H1 (cell line): ENCODE measurements around the gene AP4B1. TPM values are rescaled to one million over a fixed set of nuclear protein-coding genes. Genes with fewer than 3 reads are reported as not detected.

Experiments
- CTCF ChIA-PET: fragments of 300-600 bp; sonication (Branson Sonifier 250); formaldehyde crosslinking; loops from one replicate; lab custom pipeline; 2021; ENCODE audit not compliant: partially characterized antibody; lab: Charles Lee
- POLR2A ChIA-PET: fragments of 300-600 bp; sonication (Branson Sonifier 250); formaldehyde crosslinking; loops from one replicate; lab custom pipeline; 2021; ENCODE audit warnings: inconsistent platforms; ENCODE audit not compliant: partially characterized antibody; lab: Charles Lee
- DNase-seq, 2 experiments: peaks; one replicate each; pipeline versions ENCODE4 v3.0.0 to v3.0.0-alpha.2; 2010 to 2022; ENCODE audit warnings: low spot score in 2 of 2, low read depth in 1 of 2, mixed read lengths in 1 of 2
- FAIRE-seq: peaks from 2 replicates; lab custom pipeline; 2011; peaks lifted over from hg19 to GRCh38; lab: Jason Lieb, UNC
- H2AFZ ChIP-seq: 2 replicates; pipeline ENCODE4 v1.8.1; 2012; ENCODE audit warnings: low read length, inconsistent platforms
- H2AK5ac ChIP-seq: 2 replicates; pipeline ENCODE4 v1.6.1; 2013; ENCODE audit warnings: low read depth, low read length
- H2BK120ac ChIP-seq: replicated peaks from 2 replicates; pipeline ENCODE3; 2013; ENCODE audit warnings: low read depth, low read length, inconsistent platforms
- H2BK12ac ChIP-seq: 2 replicates; pipeline ENCODE4 v1.6.1; 2013; ENCODE audit warnings: low read depth, low read length
- H2BK15ac ChIP-seq: 2 replicates; pipeline ENCODE4 v1.6.1; 2013; ENCODE audit warnings: low read length
- H2BK20ac ChIP-seq: 2 replicates; pipeline ENCODE4 v1.6.1; 2013; ENCODE audit warnings: low read length
- H2BK5ac ChIP-seq: 2 replicates; pipeline ENCODE4 v1.6.1; 2013; ENCODE audit warnings: low read depth, low read length
- H3K14ac ChIP-seq: 2 replicates; pipeline ENCODE4 v1.6.1; 2013; ENCODE audit warnings: inconsistent platforms; ENCODE audit not compliant: insufficient read length
- H3K18ac ChIP-seq: 2 replicates; pipeline ENCODE4 v1.6.1; 2013; ENCODE audit warnings: low read length; ENCODE audit errors: extremely low read depth
- H3K23ac ChIP-seq: 2 replicates; pipeline ENCODE4 v1.6.1; 2013; ENCODE audit warnings: inconsistent platforms; ENCODE audit not compliant: insufficient read length
- H3K23me2 ChIP-seq: 2 replicates; pipeline ENCODE4 v1.6.1; 2013; ENCODE audit warnings: low read depth, low read length
- H3K27ac ChIP-seq: 2 replicates; pipeline ENCODE4 v1.6.1; 2011; ENCODE audit warnings: low read depth, low read length, inconsistent platforms
- H3K27me3 ChIP-seq, 4 experiments: replicated peaks in 1 of 4; 1 replicate in 1 of 4; 2 replicates in 3 of 4; pipeline versions ENCODE4 v1.6.1 to v1.8.1; 2011 to 2013; ENCODE audit warnings: low read length in 3 of 4, mild to moderate bottlenecking in 3 of 4, inconsistent platforms in 2 of 4, mixed read lengths in 2 of 4, moderate library complexity in 1 of 4; ENCODE audit not compliant: control insufficient read depth in 3 of 4, insufficient read depth in 3 of 4; ENCODE audit errors: extremely low read depth in 1 of 4
- H3K36me3 ChIP-seq, 4 experiments: 2 replicates each; pipeline versions ENCODE4 v1.6.1 to v1.8.1; 2011 to 2013; ENCODE audit warnings: mild to moderate bottlenecking in 4 of 4, low read length in 3 of 4, moderate library complexity in 2 of 4, control low read depth in 1 of 4, inconsistent platforms in 1 of 4; ENCODE audit not compliant: insufficient read depth in 4 of 4, control insufficient read depth in 2 of 4
- H3K4ac ChIP-seq: replicated peaks from 2 replicates; pipeline ENCODE3; 2013; ENCODE audit warnings: low read length, low read depth, mixed read lengths, inconsistent platforms; ENCODE audit not compliant: insufficient read length
- H3K4me1 ChIP-seq, 4 experiments: replicated peaks in 1 of 4; 1 replicate in 1 of 4; 2 replicates in 3 of 4; pipeline versions ENCODE4 v1.6.1 to v1.8.1; 2011 to 2013; ENCODE audit warnings: low read length in 3 of 4, inconsistent platforms in 2 of 4, mixed read lengths in 1 of 4; ENCODE audit not compliant: insufficient read depth in 4 of 4, control insufficient read depth in 3 of 4
- H3K4me2 ChIP-seq, 2 experiments: 2 replicates each; pipeline versions ENCODE4 v1.6.1 to v1.8.1; 2011 to 2013; ENCODE audit warnings: low read depth in 2 of 2, low read length in 2 of 2, control low read depth in 1 of 2, inconsistent platforms in 1 of 2, mild to moderate bottlenecking in 1 of 2; ENCODE audit not compliant: insufficient read depth in 1 of 2
- H3K4me3 ChIP-seq, 4 experiments: fragments of 200-600, 300-600 bp in 1 of 4; sonication (generic), shearing (Covaris generic), sonication (Bioruptor Twin) in 1 of 4; 2 replicates each; pipeline versions ENCODE4 v1.5.1 to v1.8.1; 2011 to 2016; ENCODE audit warnings: low read length in 4 of 4, low read depth in 3 of 4, control low read depth in 2 of 4, inconsistent platforms in 2 of 4, mild to moderate bottlenecking in 2 of 4, mixed read lengths in 1 of 4, moderate library complexity in 1 of 4; ENCODE audit not compliant: insufficient read depth in 2 of 4; ENCODE audit errors: extremely low read depth in 1 of 4
- H3K56ac ChIP-seq: replicated peaks from 2 replicates; pipeline ENCODE3; 2013; ENCODE audit warnings: low read depth, mild to moderate bottlenecking, mixed read lengths, low read length, inconsistent platforms; ENCODE audit not compliant: insufficient read length
- H3K79me1 ChIP-seq: 2 replicates; pipeline ENCODE4 v1.6.1; 2013; ENCODE audit warnings: low read depth, low read length, control low read depth
- H3K79me2 ChIP-seq, 2 experiments: 2 replicates each; pipeline versions ENCODE4 v1.6.1 to v1.8.1; 2012 to 2013; ENCODE audit warnings: low read length in 2 of 2, mild to moderate bottlenecking in 2 of 2, inconsistent platforms in 1 of 2; ENCODE audit not compliant: insufficient read depth in 2 of 2, control insufficient read depth in 1 of 2
- H3K9ac ChIP-seq, 4 experiments: replicated peaks in 1 of 4; 1 replicate in 1 of 4; 2 replicates in 3 of 4; pipeline versions ENCODE4 v1.6.1 to v1.8.1; 2011 to 2013; ENCODE audit warnings: low read depth in 3 of 4, low read length in 3 of 4, control low read depth in 2 of 4, mild to moderate bottlenecking in 2 of 4, moderate library complexity in 2 of 4, inconsistent platforms in 1 of 4; ENCODE audit errors: extremely low read depth in 1 of 4
- H3K9me3 ChIP-seq, 2 experiments: 2 replicates each; pipeline versions ENCODE4 v1.6.1 to v1.8.1; 2012 to 2013; ENCODE audit warnings: mild to moderate bottlenecking in 2 of 2, moderate library complexity in 2 of 2, control low read depth in 1 of 2, inconsistent platforms in 1 of 2, low read depth in 1 of 2, low read length in 1 of 2, mixed read lengths in 1 of 2; ENCODE audit not compliant: insufficient read depth in 2 of 2
- H4K20me1 ChIP-seq, 2 experiments: replicated peaks in 1 of 2; 2 replicates each; pipeline versions ENCODE3 to v1.8.1; 2011 to 2013; ENCODE audit warnings: inconsistent platforms in 2 of 2, low read length in 2 of 2, mild to moderate bottlenecking in 1 of 2; ENCODE audit not compliant: insufficient read depth in 2 of 2, control insufficient read depth in 1 of 2
- H4K5ac ChIP-seq: 2 replicates; pipeline ENCODE4 v1.6.1; 2013; ENCODE audit warnings: low read length, low read depth, mixed read lengths, inconsistent platforms; ENCODE audit not compliant: insufficient read length
- H4K8ac ChIP-seq: 2 replicates; pipeline ENCODE4 v1.8.0; 2013; ENCODE audit warnings: mild to moderate bottlenecking, moderate library complexity, low read length, inconsistent platforms; ENCODE audit not compliant: insufficient read depth; ENCODE audit errors: extremely low read depth
- H4K91ac ChIP-seq: replicated peaks from 2 replicates; pipeline ENCODE3; 2013; ENCODE audit warnings: low read length, mixed read lengths, inconsistent platforms; ENCODE audit not compliant: insufficient read length
- BACH1 ChIP-seq: IDR thresholded peaks from 2 replicates; pipeline ENCODE4 v1.6.1; 2012; ENCODE audit warnings: low read length, improper control_type of control experiment
- BRCA1 ChIP-seq: IDR thresholded peaks from 2 replicates; pipeline ENCODE4 v1.6.1; 2012; ENCODE audit warnings: low read depth, low read length, improper control_type of control experiment
- CHD1 ChIP-seq: IDR thresholded peaks from 2 replicates; pipeline ENCODE4 v1.6.1; 2012; ENCODE audit warnings: low read depth, low read length, improper control_type of control experiment
- EZH2 ChIP-seq: fragments of 200-600 bp; sonication (generic); IDR thresholded peaks from 2 replicates; pipeline ENCODE4 v1.7.1; 2012; ENCODE audit warnings: low read depth, mild to moderate bottlenecking, moderate library complexity, low read length, inconsistent platforms; ENCODE audit not compliant: severe bottlenecking
- HDAC6 ChIP-seq: IDR thresholded peaks from one replicate; pipeline ENCODE4 v1.7.1; 2012; ENCODE audit warnings: low read depth, mild to moderate bottlenecking, inconsistent platforms, low read length, moderate library complexity
- JUND ChIP-seq: IDR thresholded peaks from 2 replicates; pipeline ENCODE4 v1.6.1; 2011; ENCODE audit warnings: mild to moderate bottlenecking, improper control_type of control experiment, low read length
- MAX ChIP-seq: IDR thresholded peaks from 2 replicates; pipeline ENCODE4 v1.6.1; 2012; ENCODE audit warnings: inconsistent platforms
- NANOG ChIP-seq: IDR thresholded peaks from 2 replicates; pipeline ENCODE4 v1.6.1; 2011; ENCODE audit warnings: low read length, low read depth, mild to moderate bottlenecking, inconsistent platforms; ENCODE audit not compliant: insufficient read depth, poor library complexity, severe bottlenecking
- POLR2AphosphoS5 ChIP-seq: IDR thresholded peaks from 2 replicates; pipeline ENCODE4 v1.6.1; 2011; ENCODE audit warnings: low read depth, low read length
- RXRA ChIP-seq: IDR thresholded peaks from 2 replicates; pipeline ENCODE4 v1.6.1; 2011; ENCODE audit warnings: low read depth, mild to moderate bottlenecking, low read length, moderate library complexity; ENCODE audit not compliant: insufficient read depth
- SAP30 ChIP-seq: fragments of 300-600 bp; sonication (generic); IDR thresholded peaks from 2 replicates; pipeline ENCODE4 v1.7.1; 2012; ENCODE audit warnings: low read length, moderate library complexity, mild to moderate bottlenecking, inconsistent platforms; ENCODE audit not compliant: insufficient read depth, insufficient replicate concordance
- SIRT6 ChIP-seq: IDR thresholded peaks from one replicate; pipeline ENCODE4 v1.7.1; 2012; ENCODE audit warnings: low read length, inconsistent platforms
- SP1 ChIP-seq: IDR thresholded peaks from 2 replicates; pipeline ENCODE4 v1.6.1; 2011; ENCODE audit warnings: low read depth, low read length
- SUZ12 ChIP-seq: fragments of 200-600 bp; sonication (generic); IDR thresholded peaks from 2 replicates; pipeline ENCODE4 v1.6.1; 2012; ENCODE audit warnings: mild to moderate bottlenecking, inconsistent platforms, low read length, moderate library complexity, mixed read lengths
- TAF7 ChIP-seq: optimal IDR thresholded peaks from 2 replicates; pipeline ENCODE3; 2011; ENCODE audit warnings: low read depth, mild to moderate bottlenecking, inconsistent platforms, low read length, moderate library complexity, borderline replicate concordance
- TCF12 ChIP-seq: IDR thresholded peaks from 2 replicates; pipeline ENCODE4 v1.6.1; 2011; ENCODE audit warnings: low read depth, mild to moderate bottlenecking, low read length
- WGBS, 2 experiments: shearing (Covaris generic) in 1 of 2; methylation state at CpG; one replicate each; pipeline versions ENCODE4 v1.1.6 to v1.1.7; 2013 to 2015; ENCODE audit warnings: low lambda C conversion rate in 2 of 2, mixed read lengths in 2 of 2, inconsistent platforms in 1 of 2, low coverage in 1 of 2, missing lambda C conversion rate in 1 of 2; ENCODE audit not compliant: insufficient replicate concordance in 2 of 2, insufficient coverage in 1 of 2, insufficient read length in 1 of 2; ENCODE audit errors: extremely low coverage in 1 of 2, missing lambda C conversion rate in 1 of 2; 5-methylcytosine and 5-hydroxymethylcytosine counted together
- polyA plus RNA-seq, 7 experiments: library from polyadenylated mRNA; depleted of rRNA in 3 of 7; stranded (reverse) in 5 of 7; unstranded in 2 of 7; fragments of >200 nt in 5 of 7; fragments of 200-250 nt in 2 of 7; gene quantifications; 1 replicate in 5 of 7; 2 replicates in 1 of 7; 4 replicates in 1 of 7; pipeline versions ENCODE4 v1.2.1 to v1.2.3, GENCODE V29; 2011 to 2013; ENCODE audit warnings: missing spikeins in 2 of 7, mixed read lengths in 2 of 7
- total RNA-seq: library from RNA; stranded (reverse); fragmentation: NEBNext Ultra II Directional; extraction: Animal tissue kit (Norgen Biotek cat#: 25700); gene quantifications from 2 replicates; pipeline ENCODE4 v1.2.1, GENCODE V29; 2021

Gene AP4B1
- total and polyA plus RNA-seq, 2 of the 8 experiments (the other 6 are each of a cell fraction or from before 2014, with no cell fraction given), result 8.9 to 9.0 TPM

DNA sequence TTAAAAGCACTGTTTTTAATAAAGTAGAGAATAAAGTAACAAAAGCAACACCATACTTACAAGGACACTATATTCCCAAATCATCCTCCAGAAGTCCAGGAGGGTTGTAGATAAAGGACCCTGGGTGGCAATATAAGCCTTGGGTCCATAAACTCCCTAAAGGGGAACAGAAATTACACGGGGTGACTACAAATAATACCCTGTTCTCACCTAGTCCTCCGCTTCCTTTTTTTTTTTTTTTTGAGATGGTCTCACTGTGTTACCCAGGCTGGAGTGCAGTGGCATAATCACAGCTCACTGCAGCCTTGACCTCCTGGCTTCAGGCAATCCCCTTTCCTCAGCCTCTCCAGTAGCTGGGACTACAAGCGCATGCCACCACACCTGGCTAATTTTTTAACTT lies 46.2 kb downstream of the AP4B1 start:
- Histone ChIP-seq H3K23ac (no peak overlapping the region), H2BK20ac (no peak overlapping the region), H4K91ac (no peak overlapping the region), H3K4me1 (no peaks in the 10 kb centered on the region), H3K36me3 (no peaks in the 10 kb centered on the region), H3K4ac (no peak overlapping the region), H4K5ac (no peak overlapping the region), H3K27me3 (no peaks in the 10 kb centered on the region), H2BK120ac (no peak overlapping the region), H4K8ac (no peak overlapping the region), H3K9me3 (no peaks in the 10 kb centered on the region), H3K18ac (no peak overlapping the region), H3K14ac (no peak overlapping the region), H3K56ac (no peak overlapping the region), H2BK12ac (no peak overlapping the region), H3K4me2 (no peak overlapping the region), H3K79me1 (no peaks in the 10 kb centered on the region), H3K27ac (no peak overlapping the region), H3K79me2 (no peaks in the 10 kb centered on the region), H2AK5ac (no peak overlapping the region), H3K4me3 (no peak overlapping the region), H3K23me2 (no peaks in the 10 kb centered on the region), H2AFZ (no peak overlapping the region), H2BK15ac (no peak overlapping the region), H4K20me1 (no peaks in the 10 kb centered on the region), H2BK5ac (no peak overlapping the region), H3K9ac (no peak overlapping the region)
- ChIA-PET POLR2A (no interaction called here), CTCF (interaction anchor here (0.6 kb wide), 1 partner anchor 100 kb away, joined by 4 read pairs; no protein-coding TSS in a partner anchor)
- no peak for TF ChIP-seq HDAC6
- TF ChIP-seq EZH2, result no peak
- TF ChIP-seq TAF7, result no peak
- TF ChIP-seq BRCA1, result no peak
- no peak for TF ChIP-seq TCF12
- no peak for TF ChIP-seq NANOG
- no peak for TF ChIP-seq CHD1
- TF ChIP-seq RXRA, result no peak
- no peak for TF ChIP-seq POLR2AphosphoS5
- TF ChIP-seq SIRT6, result no peak
- no peak for TF ChIP-seq JUND
- no peak for TF ChIP-seq SP1
- TF ChIP-seq BACH1, result no peak
- TF ChIP-seq SAP30, result no peak
- no peak for TF ChIP-seq SUZ12
- TF ChIP-seq MAX, result no peak
- WGBS, 2 experiments, result 100% methylated on average over 2 of the region's 3 CpGs; no CpG with 5 or more reads in 1 of the 2 experiments
- DNase-seq (no peak), FAIRE-seq (no peak)
